OCI-LY3 (cell line): ENCODE results near the gene CDK5RAP3.

ENCODE experiments used
- H2AFZ ChIP-seq: fragments of 200-600, 300-600 bp; shearing (Covaris generic); 2 replicates; pipeline ENCODE4 v1.6.0; 2014; ENCODE audit warnings: antibody characterized with exemption, low read depth, low read length
- H3K27ac ChIP-seq: fragments of 200-600, 300-600 bp; sonication (generic); 2 replicates; pipeline ENCODE4 v1.5.1; 2014; ENCODE audit warnings: mild to moderate bottlenecking, low read length, moderate library complexity, mixed read lengths
- H3K27me3 ChIP-seq: fragments of 200-600, 300-600 bp; sonication (generic); 2 replicates; pipeline ENCODE4 v1.6.1; 2014; ENCODE audit warnings: low read depth, low read length, mixed read lengths
- H3K36me3 ChIP-seq: fragments of 200-600, 300-600 bp; sonication (generic); replicated peaks from 2 replicates; pipeline ENCODE3; 2014; ENCODE audit warnings: low read depth, low read length, mixed read lengths
- H3K4me1 ChIP-seq: fragments of 300-600, 200-600 bp; sonication (generic); 2 replicates; pipeline ENCODE4 v1.6.1; 2014; ENCODE audit warnings: low read length, mixed read lengths
- H3K4me2 ChIP-seq: fragments of 200-600, 300-600 bp; sonication (generic); 2 replicates; pipeline ENCODE4 v1.6.1; 2014; ENCODE audit warnings: low read length, mixed read lengths
- H3K4me3 ChIP-seq: fragments of 300-600, 200-600 bp; sonication (generic); 2 replicates; pipeline ENCODE4 v1.5.1; 2014; ENCODE audit warnings: antibody characterized with exemption, mild to moderate bottlenecking, low read length, moderate library complexity
- H3K79me2 ChIP-seq: fragments of 300-600, 200-600 bp; shearing (Covaris generic); 2 replicates; pipeline ENCODE4 v1.6.1; 2014; ENCODE audit warnings: mild to moderate bottlenecking, low read length, mixed read lengths
- H3K9ac ChIP-seq: fragments of 300-600, 200-600 bp; shearing (Covaris generic); 2 replicates; pipeline ENCODE4 v1.6.0; 2014; ENCODE audit warnings: mild to moderate bottlenecking, low read length, moderate library complexity
- H3K9me3 ChIP-seq: fragments of 200-600, 300-600 bp; shearing (Covaris generic); 2 replicates; pipeline ENCODE4 v1.6.1; 2014; ENCODE audit warnings: low read length, mixed read lengths; ENCODE audit not compliant: insufficient read depth
- H4K20me1 ChIP-seq: fragments of 200-600, 300-600 bp; sonication (generic); 2 replicates; pipeline ENCODE4 v1.6.1; 2016; ENCODE audit warnings: low read length, mixed read lengths; ENCODE audit not compliant: insufficient read depth
- EZH2phosphoT487 ChIP-seq: fragments of 200-600 bp; shearing (Covaris generic); IDR thresholded peaks from 2 replicates; pipeline ENCODE4 v1.6.1; 2018; ENCODE audit warnings: antibody characterized with exemption, mixed run types, low read depth
- TF ChIP-seq, protein P1 (sequence below): fragments of 200-600, 300-600 bp; sonication (generic); IDR thresholded peaks from 2 replicates; pipeline ENCODE4 v1.5.1; 2014; ENCODE audit warnings: antibody characterized with exemption, low read length, low read depth

Gene CDK5RAP3

DNA sequence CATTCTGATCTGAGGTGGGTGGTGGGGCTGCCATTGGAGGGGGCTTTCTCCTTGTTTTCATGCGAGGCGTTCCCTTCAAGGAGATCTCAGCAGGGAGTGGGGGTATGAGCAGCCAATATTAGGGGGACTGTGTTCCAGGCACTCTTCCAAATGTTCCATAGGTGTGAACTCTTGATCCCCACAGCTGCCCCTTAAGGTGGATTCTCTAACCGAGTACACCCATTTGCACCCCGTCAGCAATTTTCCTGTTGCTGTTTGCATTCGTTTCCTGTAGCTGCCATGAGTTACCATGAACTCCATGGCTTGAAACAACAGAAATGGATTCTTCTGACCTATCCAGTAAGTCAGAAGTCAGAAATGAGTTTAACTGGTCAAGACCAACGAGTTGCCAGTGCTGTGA is 9.5 kb upstream of the CDK5RAP3 start:
- no peak overlapping the region for H3K9ac ChIP-seq
- H3K27me3 ChIP-seq = 0 out of 2 replicates have a peak, but pooled peaks cover 3% of the 10 kb centered on the region
- no peak overlapping the region for H2AFZ ChIP-seq
- H3K79me2 ChIP-seq = no peaks in the 10 kb centered on the region
- H3K9me3 ChIP-seq = no peaks in the 10 kb centered on the region
- H4K20me1 ChIP-seq = no peaks in the 10 kb centered on the region
- H3K36me3 ChIP-seq = no peaks in the 10 kb centered on the region
- no peaks in the 10 kb centered on the region for H3K4me1 ChIP-seq
- H3K4me3 ChIP-seq = no peak overlapping the region
- H3K4me2 ChIP-seq = no peak overlapping the region
- TF ChIP-seq, protein P1, sequence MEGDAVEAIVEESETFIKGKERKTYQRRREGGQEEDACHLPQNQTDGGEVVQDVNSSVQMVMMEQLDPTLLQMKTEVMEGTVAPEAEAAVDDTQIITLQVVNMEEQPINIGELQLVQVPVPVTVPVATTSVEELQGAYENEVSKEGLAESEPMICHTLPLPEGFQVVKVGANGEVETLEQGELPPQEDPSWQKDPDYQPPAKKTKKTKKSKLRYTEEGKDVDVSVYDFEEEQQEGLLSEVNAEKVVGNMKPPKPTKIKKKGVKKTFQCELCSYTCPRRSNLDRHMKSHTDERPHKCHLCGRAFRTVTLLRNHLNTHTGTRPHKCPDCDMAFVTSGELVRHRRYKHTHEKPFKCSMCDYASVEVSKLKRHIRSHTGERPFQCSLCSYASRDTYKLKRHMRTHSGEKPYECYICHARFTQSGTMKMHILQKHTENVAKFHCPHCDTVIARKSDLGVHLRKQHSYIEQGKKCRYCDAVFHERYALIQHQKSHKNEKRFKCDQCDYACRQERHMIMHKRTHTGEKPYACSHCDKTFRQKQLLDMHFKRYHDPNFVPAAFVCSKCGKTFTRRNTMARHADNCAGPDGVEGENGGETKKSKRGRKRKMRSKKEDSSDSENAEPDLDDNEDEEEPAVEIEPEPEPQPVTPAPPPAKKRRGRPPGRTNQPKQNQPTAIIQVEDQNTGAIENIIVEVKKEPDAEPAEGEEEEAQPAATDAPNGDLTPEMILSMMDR = no peak
- TF ChIP-seq EZH2phosphoT487 = no peak
- H3K27ac ChIP-seq = no peak overlapping the region

DNA sequence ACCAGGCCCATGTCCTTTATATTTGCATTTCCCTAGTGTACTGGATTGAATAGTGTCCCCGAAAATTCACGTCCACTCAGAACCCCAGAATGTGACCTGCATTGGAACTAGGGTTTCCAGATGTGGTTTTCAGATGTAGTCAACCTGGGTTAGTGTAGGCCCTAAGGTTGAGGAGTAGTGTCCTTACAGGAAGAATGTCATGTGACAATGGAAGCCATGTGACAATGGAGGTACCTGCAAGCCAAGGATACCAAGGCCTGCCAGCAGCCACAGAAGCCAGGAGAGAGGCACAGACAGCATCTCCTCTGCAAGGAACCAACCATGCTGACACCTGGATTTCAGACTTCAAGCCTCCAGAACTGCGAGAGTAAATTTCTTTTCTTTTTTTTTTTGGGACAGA is 8.0 kb upstream of the CDK5RAP3 start:
- Histone ChIP-seq H3K9me3 (no peaks in the 10 kb centered on the region), H3K4me1 (no peaks in the 10 kb centered on the region), H3K27me3 (0 out of 2 replicates have a peak, but pooled peaks cover 3% of the 10 kb centered on the region), H3K4me2 (no peak overlapping the region), H2AFZ (no peak overlapping the region), H3K9ac (no peak overlapping the region), H3K27ac (no peak overlapping the region), H3K36me3 (no peaks in the 10 kb centered on the region), H3K4me3 (no peak overlapping the region), H4K20me1 (no peaks in the 10 kb centered on the region), H3K79me2 (no peaks in the 10 kb centered on the region)
- TF ChIP-seq EZH2phosphoT487 = no peak
- TF ChIP-seq, protein P1 = no peak

DNA sequence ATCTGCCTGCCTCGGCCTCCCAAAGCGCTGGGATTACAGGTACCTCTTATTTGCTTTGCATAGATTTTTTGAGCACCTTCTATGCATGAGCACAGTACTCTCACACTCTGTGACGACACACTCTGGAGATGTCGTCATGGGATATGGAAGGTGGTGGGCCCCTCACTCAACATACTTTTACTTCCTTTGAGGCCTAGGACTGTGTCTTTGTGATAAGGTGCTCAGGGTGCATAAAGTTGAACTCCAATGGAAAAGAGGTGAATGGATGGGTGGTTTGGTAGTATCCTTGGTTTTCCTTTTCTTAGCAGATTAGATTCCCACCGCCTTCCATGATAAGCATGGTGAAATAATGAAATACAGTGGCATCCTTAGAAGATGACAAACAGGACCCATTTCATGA is 6.1 kb upstream of the CDK5RAP3 start:
- H3K27ac ChIP-seq = no peak overlapping the region
- no peaks in the 10 kb centered on the region for H3K79me2 ChIP-seq
- no peaks in the 10 kb centered on the region for H4K20me1 ChIP-seq
- no peak overlapping the region for H3K9ac ChIP-seq
- no peak overlapping the region for H3K4me2 ChIP-seq
- no peak overlapping the region for H2AFZ ChIP-seq
- no peaks in the 10 kb centered on the region for H3K36me3 ChIP-seq
- no peaks in the 10 kb centered on the region for H3K9me3 ChIP-seq
- TF ChIP-seq, protein P1 = no peak
- no peak overlapping the region for H3K4me3 ChIP-seq
- H3K27me3 ChIP-seq = no peaks in the 10 kb centered on the region
- H3K4me1 ChIP-seq = peaks cover 2% of the 10 kb centered on the region

DNA sequence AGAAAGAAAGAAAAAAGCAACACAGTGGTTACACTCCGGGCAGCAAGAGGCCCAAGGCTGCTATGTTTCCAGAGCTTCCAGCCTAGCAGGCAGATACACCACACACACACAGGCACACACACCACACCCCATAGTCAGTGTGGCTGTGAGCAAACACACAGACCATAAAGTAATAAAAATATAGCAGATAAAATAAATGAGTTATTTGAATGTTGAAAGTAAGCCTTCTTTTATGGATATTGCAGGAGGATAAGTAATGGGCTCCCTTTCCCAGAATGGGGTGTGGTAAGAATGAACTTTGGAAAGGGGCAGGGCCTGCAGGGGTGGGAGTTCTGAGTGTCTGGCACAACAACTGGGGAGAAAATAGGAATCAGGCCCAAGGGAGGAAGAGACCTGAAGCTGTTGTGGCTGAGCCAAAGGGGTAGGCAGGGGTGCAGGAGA is 4.8 kb upstream of the CDK5RAP3 start:
- Histone ChIP-seq H3K9me3 (no peaks in the 10 kb centered on the region), H3K27ac (no peak overlapping the region), H2AFZ (no peak overlapping the region), H3K36me3 (no peaks in the 10 kb centered on the region), H3K79me2 (peaks cover under 1% of the 10 kb centered on the region; the same call in 1 of the 2 replicates), H3K4me1 (peaks cover 7% of the 10 kb centered on the region), H4K20me1 (no peaks in the 10 kb centered on the region), H3K27me3 (no peaks in the 10 kb centered on the region), H3K4me3 (no peak overlapping the region), H3K4me2 (no peak overlapping the region), H3K9ac (no peak overlapping the region)
- TF ChIP-seq, protein P1 = no peak
- TF ChIP-seq EZH2phosphoT487 = no peak
